Activated T-cell treated with anti-CD3 and anti-CD28 coated beads, Interleukin-2, amount 50 U/mL, for 4 hours (primary cell): ENCODE results near the gene ST14. TPM values are rescaled to one million over a fixed set of nuclear protein-coding genes. Genes with fewer than 3 reads are reported as not detected.
"Not testable (repeated sequence)": the region's sequence is repeated elsewhere in the genome, so short reads cannot be mapped to it uniquely, and the experiment has no call there.

Experiments
- ATAC-seq, 2 donors: fragments of 200-7000 bp; cut with Tn5 transposase; one replicate each; pipeline ENCODE4 v1.10.0; 2021
- DNase-seq: peaks from one replicate; pipeline ENCODE4 v3.0.0-alpha.2; 2020
- H3K27me3 Mint-ChIP-seq: one replicate; pipeline ENCODE4 v1.8.0; 2021; ENCODE audit warnings: low read depth, mixed read lengths
- H3K36me3 Mint-ChIP-seq: one replicate; pipeline ENCODE4 v1.8.0; 2022; ENCODE audit warnings: mixed read lengths; ENCODE audit not compliant: insufficient read depth
- H3K4me1 Mint-ChIP-seq: one replicate; pipeline ENCODE4 v1.8.0; 2021; ENCODE audit warnings: low read depth, mixed read lengths
- H3K4me3 Mint-ChIP-seq: one replicate; pipeline ENCODE4 v1.8.0; 2021; ENCODE audit warnings: mild to moderate bottlenecking, moderate library complexity, mixed read lengths
- H3K9me3 Mint-ChIP-seq: one replicate; pipeline ENCODE4 v1.8.0; 2021; ENCODE audit warnings: mixed read lengths
- total RNA-seq, 3 donors: library from RNA; stranded (reverse); gene quantifications; one replicate each; pipeline ENCODE4 v1.2.1, GENCODE V29; 2021

ST14 gene
- total RNA-seq, 3 donors from 2014 or later = 0.21 to 0.30 (median 0.28) TPM

- Mint-ChIP-seq H3K36me3 (peaks cover 28% of the 10 kb centered on the region), H3K27me3 (no peaks in the 10 kb centered on the region), H3K4me3 (no peak overlapping the region), H3K9me3 (peaks cover 8% of the 10 kb centered on the region), H3K4me1 (peaks cover 57% of the 10 kb centered on the region)
- DNase-seq = no peak
- ATAC-seq = no peak
Measured at GRCh38 chr11:130249371-130249770, 89.8 kb downstream of the ST14 start.

- H3K27me3 Mint-ChIP-seq, H3K4me3 Mint-ChIP-seq, ATAC-seq, DNase-seq, H3K9me3 Mint-ChIP-seq: not testable (repeated sequence)
- Mint-ChIP-seq H3K4me1 (peaks cover 57% of the 10 kb centered on the region), H3K36me3 (peaks cover 28% of the 10 kb centered on the region)
Measured at GRCh38 chr11:130249929-130250328, 90.3 kb downstream of the ST14 start.

- Mint-ChIP-seq H3K9me3 (peaks cover 13% of the 10 kb centered on the region), H3K4me1 (peaks cover 54% of the 10 kb centered on the region), H3K36me3 (peaks cover 41% of the 10 kb centered on the region)
- H3K27me3 Mint-ChIP-seq, ATAC-seq, DNase-seq, H3K4me3 Mint-ChIP-seq: not testable (repeated sequence)
Measured at GRCh38 chr11:130251763-130252162, 92.2 kb downstream of the ST14 start.

Other genes with a start within 250 kb of the ST14 start
- gene PRDM10, start 156.9 kb upstream of the ST14 start, total RNA-seq = 10 to 100 TPM; 10.1 to 13.9 (median 12.2) TPM
- gene APLP2, start 89.9 kb upstream of the ST14 start, total RNA-seq = 10 to 100 TPM; 53.5 to 70.6 (median 60.4) TPM
- gene ZBTB44, start 155.1 kb downstream of the ST14 start, total RNA-seq = 10 to 100 TPM; 31.6 to 32.7 (median 31.6) TPM